Progenitor cell of endocrine pancreas (in vitro differentiated cells): ENCODE data around the gene TBC1D8. TPM values are rescaled to one million over a fixed set of nuclear protein-coding genes. Genes with fewer than 3 reads are reported as not detected.

Source experiments
- DNase-seq: peaks from one replicate; pipeline ENCODE4 v3.0.0; 2021; ENCODE audit warnings: low spot score; ENCODE audit not compliant: unreplicated experiment
- H3K27ac Mint-ChIP-seq: 2 replicates; pipeline ENCODE4 v1.8.0; 2021; ENCODE audit warnings: mild to moderate bottlenecking, moderate library complexity, mixed read lengths
- H3K27me3 Mint-ChIP-seq: 2 replicates; pipeline ENCODE4 v1.8.0; 2021; ENCODE audit warnings: mixed read lengths
- H3K36me3 Mint-ChIP-seq: 2 replicates; pipeline ENCODE4 v1.8.0; 2022; ENCODE audit warnings: mixed read lengths; ENCODE audit not compliant: insufficient read depth
- H3K4me1 Mint-ChIP-seq: 2 replicates; pipeline ENCODE4 v1.8.0; 2021; ENCODE audit warnings: low read depth, mixed read lengths
- H3K4me3 Mint-ChIP-seq: 2 replicates; pipeline ENCODE4 v1.8.0; 2021; ENCODE audit warnings: low read depth, mild to moderate bottlenecking, moderate library complexity, mixed read lengths
- H3K9me3 Mint-ChIP-seq: 2 replicates; pipeline ENCODE4 v1.8.0; 2021; ENCODE audit warnings: low read depth, mixed read lengths
- total RNA-seq: library from RNA; stranded (reverse); gene quantifications from 2 replicates; pipeline ENCODE4 v1.2.1, GENCODE V29; 2021
- TF ChIP-seq, protein P1 (sequence below): fragments of 200-600 bp; sonication (generic); IDR thresholded peaks from one replicate; pipeline ENCODE4 v1.5.0; 2021; ENCODE audit warnings: antibody characterized with exemption, mild to moderate bottlenecking; ENCODE audit not compliant: unreplicated experiment

TBC1D8 gene
- total RNA-seq, 1 donor from 2014 or later = 34.8 TPM

DNA sequence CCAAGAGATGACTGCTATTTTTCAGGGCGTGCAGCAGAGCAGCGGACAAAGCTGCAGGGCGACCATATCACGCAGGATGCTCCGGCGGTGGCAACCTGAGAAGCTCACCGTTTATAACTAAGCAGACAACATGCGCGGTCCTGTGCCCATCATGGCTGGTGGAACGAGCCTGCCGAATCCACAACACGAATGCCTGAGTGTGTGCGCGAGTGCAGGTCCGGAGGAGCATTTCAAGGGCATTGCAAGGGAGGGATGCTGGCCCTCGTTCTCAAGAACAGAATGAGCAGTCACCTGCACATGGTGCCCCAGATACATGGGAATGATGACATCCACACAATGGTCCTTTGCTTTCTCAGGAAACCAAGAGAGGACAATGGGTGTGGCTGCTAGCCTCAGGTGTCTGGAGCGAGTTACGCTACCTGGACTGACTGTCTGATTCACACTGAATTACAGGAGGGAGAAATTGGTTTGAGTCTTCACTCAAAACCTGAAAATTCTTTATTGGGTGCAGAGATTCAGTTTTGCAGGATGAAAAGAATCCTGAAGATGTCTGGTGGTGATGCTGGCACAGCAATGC is 39.8 kb downstream of the TBC1D8 start:
- Mint-ChIP-seq H3K9me3 (no peaks in the 10 kb centered on the region), H3K36me3 (no peaks in the 10 kb centered on the region), H3K27me3 (no peaks in the 10 kb centered on the region), H3K27ac (no peak overlapping the region), H3K4me3 (no peak overlapping the region), H3K4me1 (peaks cover 44% of the 10 kb centered on the region)
- no peak for DNase-seq
- TF ChIP-seq, protein P1, sequence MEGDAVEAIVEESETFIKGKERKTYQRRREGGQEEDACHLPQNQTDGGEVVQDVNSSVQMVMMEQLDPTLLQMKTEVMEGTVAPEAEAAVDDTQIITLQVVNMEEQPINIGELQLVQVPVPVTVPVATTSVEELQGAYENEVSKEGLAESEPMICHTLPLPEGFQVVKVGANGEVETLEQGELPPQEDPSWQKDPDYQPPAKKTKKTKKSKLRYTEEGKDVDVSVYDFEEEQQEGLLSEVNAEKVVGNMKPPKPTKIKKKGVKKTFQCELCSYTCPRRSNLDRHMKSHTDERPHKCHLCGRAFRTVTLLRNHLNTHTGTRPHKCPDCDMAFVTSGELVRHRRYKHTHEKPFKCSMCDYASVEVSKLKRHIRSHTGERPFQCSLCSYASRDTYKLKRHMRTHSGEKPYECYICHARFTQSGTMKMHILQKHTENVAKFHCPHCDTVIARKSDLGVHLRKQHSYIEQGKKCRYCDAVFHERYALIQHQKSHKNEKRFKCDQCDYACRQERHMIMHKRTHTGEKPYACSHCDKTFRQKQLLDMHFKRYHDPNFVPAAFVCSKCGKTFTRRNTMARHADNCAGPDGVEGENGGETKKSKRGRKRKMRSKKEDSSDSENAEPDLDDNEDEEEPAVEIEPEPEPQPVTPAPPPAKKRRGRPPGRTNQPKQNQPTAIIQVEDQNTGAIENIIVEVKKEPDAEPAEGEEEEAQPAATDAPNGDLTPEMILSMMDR = no peak

DNA sequence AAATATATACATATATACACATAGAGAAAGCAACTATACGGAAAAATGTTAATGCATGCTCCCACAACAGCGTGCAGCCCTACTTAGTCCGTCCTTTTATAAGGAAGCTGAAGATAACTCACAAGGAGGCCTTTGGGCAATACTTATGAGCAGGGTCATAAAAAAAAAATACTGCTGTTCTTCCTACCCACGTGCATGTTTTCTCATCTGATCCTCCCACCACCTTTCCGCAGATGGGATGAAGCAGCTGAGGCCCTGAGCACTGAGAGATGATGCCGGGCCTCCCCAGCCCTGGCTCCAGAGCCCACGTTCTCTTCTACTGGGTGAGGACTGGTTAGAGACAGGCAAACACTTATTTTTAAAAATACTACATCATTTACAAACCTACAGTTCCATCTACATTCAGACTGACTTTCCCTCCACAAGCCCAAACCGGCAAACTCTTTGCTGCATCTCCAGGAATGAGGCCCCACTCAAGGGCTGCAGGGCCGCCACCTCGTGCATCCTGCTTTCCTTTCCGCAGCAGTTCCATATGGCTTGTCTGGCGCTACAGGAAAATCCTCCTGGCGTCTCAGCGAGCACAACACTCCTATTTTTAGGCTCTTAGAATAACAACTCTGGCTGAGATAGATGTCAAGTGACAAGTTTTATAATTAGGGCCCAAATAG is 41.6 kb downstream of the TBC1D8 start:
- Mint-ChIP-seq H3K4me1 (peaks cover 42% of the 10 kb centered on the region), H3K27me3 (no peaks in the 10 kb centered on the region), H3K27ac (no peak overlapping the region), H3K36me3 (no peaks in the 10 kb centered on the region), H3K4me3 (no peak overlapping the region), H3K9me3 (no peaks in the 10 kb centered on the region)
- TF ChIP-seq, protein P1 = no peak
- no peak for DNase-seq

DNA sequence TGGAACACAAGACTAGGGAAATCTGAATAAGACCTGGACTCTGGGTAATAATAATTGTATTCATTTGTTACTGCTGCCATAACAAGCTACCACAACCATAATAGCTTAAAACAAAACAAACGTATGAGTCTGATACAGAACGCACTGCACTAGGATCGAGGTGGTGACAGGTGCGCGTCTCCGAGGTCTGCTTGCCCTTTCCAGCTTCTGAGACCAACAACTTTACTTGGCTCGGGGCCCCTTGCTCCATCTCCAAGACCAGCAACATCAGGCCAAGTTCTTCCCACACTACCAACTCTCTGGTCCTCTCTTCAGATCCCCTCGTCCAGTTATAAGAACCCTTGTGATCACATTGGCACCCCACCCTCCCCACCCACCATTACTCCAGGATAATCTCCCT is 42.8 kb downstream of the TBC1D8 start:
- Mint-ChIP-seq H3K27me3 (no peaks in the 10 kb centered on the region), H3K4me3 (no peak overlapping the region), H3K9me3 (peaks cover 4% of the 10 kb centered on the region), H3K27ac (no peak overlapping the region), H3K36me3 (peaks cover 1% of the 10 kb centered on the region), H3K4me1 (peaks cover 32% of the 10 kb centered on the region)
- no peak for DNase-seq
- TF ChIP-seq, protein P1 = no peak

DNA sequence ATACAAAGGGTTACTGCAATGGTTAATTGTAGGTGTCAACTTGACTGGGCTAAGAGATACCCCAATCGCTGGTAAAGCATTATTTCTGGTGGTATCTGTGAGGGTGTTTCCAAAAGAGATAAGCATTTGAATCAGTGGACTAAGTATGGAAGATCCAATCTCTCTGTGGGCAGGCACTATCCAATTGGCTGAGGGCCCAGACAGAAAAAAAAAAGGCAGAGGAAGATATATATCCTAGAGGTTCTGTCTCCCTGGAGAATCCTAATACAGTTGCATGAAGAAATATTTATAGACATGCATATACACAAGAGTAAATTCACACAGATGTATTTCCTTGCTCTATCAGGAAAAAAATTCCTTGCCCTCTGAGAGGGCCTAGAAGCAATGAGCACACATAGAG is 43.9 kb downstream of the TBC1D8 start:
- no peaks in the 10 kb centered on the region for H3K27me3 Mint-ChIP-seq
- DNase-seq = no peak
- H3K4me3 Mint-ChIP-seq = no peak overlapping the region
- peaks cover 14% of the 10 kb centered on the region for H3K9me3 Mint-ChIP-seq
- H3K36me3 Mint-ChIP-seq = peaks cover 7% of the 10 kb centered on the region
- peaks cover 23% of the 10 kb centered on the region for H3K4me1 Mint-ChIP-seq
- TF ChIP-seq, protein P1 = no peak
- no peak overlapping the region for H3K27ac Mint-ChIP-seq

DNA sequence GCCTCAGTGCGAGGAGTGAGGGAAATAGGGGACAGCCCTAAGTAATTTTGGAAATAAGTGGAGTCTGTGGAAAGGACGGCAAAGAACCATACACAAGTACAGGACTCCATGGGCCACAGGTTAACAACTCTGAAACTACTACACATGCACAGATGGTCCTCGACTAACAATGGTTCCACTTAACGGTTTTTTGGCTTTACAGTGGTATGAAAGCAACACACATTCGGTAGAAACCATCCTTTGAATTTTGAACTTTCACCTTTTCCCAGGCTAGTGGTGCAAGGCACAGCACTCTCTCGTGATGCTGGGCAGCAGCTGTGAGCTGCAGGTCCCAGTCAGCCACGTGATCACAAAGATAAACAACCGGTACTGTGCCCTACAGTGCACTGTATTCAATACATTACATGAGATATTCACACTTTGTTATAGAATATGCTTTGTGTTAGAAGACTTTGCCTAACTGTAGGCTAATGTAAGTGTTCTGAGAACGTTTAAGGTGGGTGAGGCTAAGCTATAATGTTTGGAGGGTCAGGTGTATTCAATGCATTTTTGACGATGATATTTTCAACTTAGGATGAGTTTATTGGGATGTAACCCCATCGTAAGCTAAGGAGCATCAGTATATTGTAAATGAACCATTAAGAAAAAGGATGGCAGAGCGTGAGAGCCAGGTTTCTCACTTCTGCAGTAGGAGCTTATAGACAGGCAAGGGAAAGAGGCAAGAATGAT is 44.6 kb downstream of the TBC1D8 start:
- no peaks in the 10 kb centered on the region for H3K27me3 Mint-ChIP-seq
- peaks cover 15% of the 10 kb centered on the region for H3K9me3 Mint-ChIP-seq
- peak overlapping the region; percentile 61 for H3K27ac Mint-ChIP-seq
- H3K4me3 Mint-ChIP-seq = no peak overlapping the region
- peaks cover 7% of the 10 kb centered on the region for H3K36me3 Mint-ChIP-seq
- no peak for DNase-seq
- TF ChIP-seq, protein P1 = no peak
- H3K4me1 Mint-ChIP-seq = peaks cover 23% of the 10 kb centered on the region
